Skeletal muscle tissue (tissue), 4 donors: ENCODE measurements around the gene OSBPL6. TPM values are rescaled to one million over a fixed set of nuclear protein-coding genes. Genes with fewer than 3 reads are reported as not detected.

Experiments
- H3K27ac ChIP-seq: one replicate; pipeline ENCODE4 v1.7.0; 2013; ENCODE audit warnings: mild to moderate bottlenecking, low read depth, low read length, inconsistent platforms
- H3K27me3 ChIP-seq, 3 donors: one replicate each; pipeline ENCODE4 v1.7.0; 2013; ENCODE audit warnings: low read length in 3 of 3; ENCODE audit not compliant: control insufficient read depth in 3 of 3, insufficient read depth in 3 of 3
- H3K36me3 ChIP-seq, 3 donors: one replicate each; pipeline ENCODE4 v1.7.0; 2013; ENCODE audit warnings: low read length in 3 of 3; ENCODE audit not compliant: control insufficient read depth in 3 of 3, insufficient read depth in 3 of 3
- H3K4me1 ChIP-seq, 3 donors: one replicate each; pipeline ENCODE4 v1.7.0; 2013; ENCODE audit warnings: low read length in 3 of 3, mild to moderate bottlenecking in 3 of 3; ENCODE audit not compliant: control insufficient read depth in 3 of 3, insufficient read depth in 3 of 3
- H3K4me3 ChIP-seq, 3 donors: one replicate each; pipeline ENCODE4 v1.7.0; 2013; ENCODE audit warnings: low read length in 3 of 3
- H3K9ac ChIP-seq, 3 donors: one replicate each; pipeline ENCODE4 v1.7.0; 2013; ENCODE audit warnings: low read length in 3 of 3, mild to moderate bottlenecking in 3 of 3, moderate library complexity in 2 of 3, low read depth in 1 of 3
- H3K9me3 ChIP-seq, 3 donors: one replicate each; pipeline ENCODE4 v1.7.0; 2013; ENCODE audit warnings: low read length in 3 of 3; ENCODE audit not compliant: control insufficient read depth in 3 of 3
- total RNA-seq: library from RNA; depleted of rRNA; stranded (reverse); fragments of >200 nt; gene quantifications from one replicate; pipeline ENCODE4 v1.2.3, GENCODE V29; 2014
- donor health status: Osteomylitis.

OSBPL6 gene
- total RNA-seq, 1 donor from 2014 or later, result 2.1 TPM

- Histone ChIP-seq H3K27me3 (no peaks in the 10 kb centered on the region), H3K9me3 (no peaks in the 10 kb centered on the region), H3K36me3 (peaks cover 3 to 22% (median 21%) of the 10 kb centered on the region in 3 donors), H3K4me3 (peak within 1 kb of the TSS; percentile 86 to 88 (median 86)), H3K27ac (peak within 1 kb of the TSS; percentile 97), H3K9ac (peak within 1 kb of the TSS; percentile 96 to 100 (median 98)), H3K4me1 (peaks cover 13 to 37% (median 21%) of the 10 kb centered on the region in 3 donors)
Measured at GRCh38 chr2:178450774-178451525, 256.6 kb downstream of the OSBPL6 start, which contains the start of the genes PJVK and PRKRA. PJVK (plus strand) TSS chr2:178451378; CDS start chr2:178453410, 2,032 bp downstream. PRKRA (minus strand) TSS chr2:178451175; CDS start chr2:178451030, 145 bp downstream.

GRCh38 chr2:178452334-178452733, 258.0 kb downstream of the OSBPL6 start:
- H3K9me3 ChIP-seq, result no peaks in the 10 kb centered on the region
- no peaks in the 10 kb centered on the region for H3K27me3 ChIP-seq
- H3K4me1 ChIP-seq, result peaks cover 13 to 37% (median 21%) of the 10 kb centered on the region in 3 donors
- peaks cover 0 to 13% (median 12%) of the 10 kb centered on the region in 3 donors for H3K36me3 ChIP-seq
- no peak overlapping the region for H3K9ac ChIP-seq
- peak overlapping the region; percentile 97 for H3K27ac ChIP-seq
- no peak overlapping the region for H3K4me3 ChIP-seq

Other genes starting within 250 kb of the OSBPL6 start
- 1.0 TPM for gene PDE11A, start 121.7 kb upstream of the OSBPL6 start, total RNA-seq
- 11.0 TPM for gene RBM45, start 82.1 kb upstream of the OSBPL6 start, total RNA-seq